ENCODE measurements around the gene CASS4.
A peak's percentile ranks its signal among the peaks of the same experiment; 100 is the strongest.

DNA sequence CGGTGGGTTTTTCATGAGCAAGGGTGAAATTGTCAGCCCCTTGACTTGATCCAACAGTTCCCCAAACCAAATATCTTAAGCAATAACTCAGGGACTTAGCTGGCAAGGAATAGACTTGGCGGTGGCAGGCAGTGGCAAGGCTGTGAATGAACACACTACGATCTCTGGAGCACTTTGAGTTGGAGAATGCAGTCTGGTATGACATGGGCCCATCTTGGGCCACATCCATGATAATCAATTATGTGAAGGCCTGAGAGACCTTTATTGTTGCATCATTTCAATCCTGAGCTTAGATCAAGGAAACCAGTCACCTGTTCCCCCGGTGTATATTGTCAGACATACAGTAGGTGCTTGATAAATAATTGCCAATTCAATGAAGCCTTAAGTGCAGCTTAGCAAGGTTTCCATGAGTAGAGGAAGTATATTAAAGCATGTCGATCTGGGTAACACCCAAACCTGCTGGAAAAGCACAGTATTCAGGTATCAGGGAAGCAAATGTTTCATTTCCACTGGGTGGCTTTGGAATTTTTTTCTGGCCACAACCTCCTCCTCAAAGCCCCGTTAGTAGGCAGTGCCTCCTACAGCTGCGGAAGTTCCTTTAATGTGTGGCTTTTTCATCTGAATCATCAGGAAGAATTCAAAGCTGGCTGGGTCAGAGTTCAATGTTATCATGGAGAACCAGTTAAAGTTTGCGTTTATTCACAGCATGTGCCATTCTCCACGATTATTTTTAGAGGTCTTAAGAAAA, 10.2 kb downstream of the CASS4 start:
- TF ChIP-seq, protein P1, sequence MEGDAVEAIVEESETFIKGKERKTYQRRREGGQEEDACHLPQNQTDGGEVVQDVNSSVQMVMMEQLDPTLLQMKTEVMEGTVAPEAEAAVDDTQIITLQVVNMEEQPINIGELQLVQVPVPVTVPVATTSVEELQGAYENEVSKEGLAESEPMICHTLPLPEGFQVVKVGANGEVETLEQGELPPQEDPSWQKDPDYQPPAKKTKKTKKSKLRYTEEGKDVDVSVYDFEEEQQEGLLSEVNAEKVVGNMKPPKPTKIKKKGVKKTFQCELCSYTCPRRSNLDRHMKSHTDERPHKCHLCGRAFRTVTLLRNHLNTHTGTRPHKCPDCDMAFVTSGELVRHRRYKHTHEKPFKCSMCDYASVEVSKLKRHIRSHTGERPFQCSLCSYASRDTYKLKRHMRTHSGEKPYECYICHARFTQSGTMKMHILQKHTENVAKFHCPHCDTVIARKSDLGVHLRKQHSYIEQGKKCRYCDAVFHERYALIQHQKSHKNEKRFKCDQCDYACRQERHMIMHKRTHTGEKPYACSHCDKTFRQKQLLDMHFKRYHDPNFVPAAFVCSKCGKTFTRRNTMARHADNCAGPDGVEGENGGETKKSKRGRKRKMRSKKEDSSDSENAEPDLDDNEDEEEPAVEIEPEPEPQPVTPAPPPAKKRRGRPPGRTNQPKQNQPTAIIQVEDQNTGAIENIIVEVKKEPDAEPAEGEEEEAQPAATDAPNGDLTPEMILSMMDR (IDR thresholded peaks at IDR 0.05; ENCODE audit: low read depth, low read length): no peak
- no peak for TF ChIP-seq POLR2A (IDR thresholded peaks at IDR 0.05; ENCODE audit: extremely low read depth, insufficient read length)
- TF ChIP-seq, protein P2, sequence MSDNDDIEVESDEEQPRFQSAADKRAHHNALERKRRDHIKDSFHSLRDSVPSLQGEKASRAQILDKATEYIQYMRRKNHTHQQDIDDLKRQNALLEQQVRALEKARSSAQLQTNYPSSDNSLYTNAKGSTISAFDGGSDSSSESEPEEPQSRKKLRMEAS (IDR thresholded peaks at IDR 0.05; ENCODE audit: low read depth, low read length): 0 out of 2 replicates have a peak, but pooled peaks have one; percentile 16

Measured in NB4 (cell line).